Small intestine (tissue), 7 donors: ENCODE results near the gene FAM76B. TPM values are rescaled to one million over a fixed set of nuclear protein-coding genes. Genes with fewer than 3 reads are reported as not detected.
"Not testable (repeated sequence)": the region's sequence is repeated elsewhere in the genome, so short reads cannot be mapped to it uniquely, and the experiment has no call there.

Source experiments
- DNase-seq, 2 donors: peaks; one replicate each; pipeline versions ENCODE4 v3.0.0 to v3.0.0-alpha.2; 2013
- FAIRE-seq: peaks from 2 replicates; lab custom pipeline; 2012; peaks lifted over from hg19 to GRCh38; lab: Jason Lieb, UNC
- H3K27ac ChIP-seq, 3 donors: one replicate each; pipeline ENCODE4 v1.5.1; 2013; ENCODE audit warnings: low read length in 2 of 3, mild to moderate bottlenecking in 2 of 3, control low read depth in 1 of 3, inconsistent platforms in 1 of 3, low read depth in 1 of 3, moderate library complexity in 1 of 3
- H3K27me3 ChIP-seq, 3 donors: one replicate each; pipeline ENCODE4 v1.6.1; 2013; ENCODE audit warnings: low read length in 3 of 3, inconsistent platforms in 1 of 3; ENCODE audit not compliant: control insufficient read depth in 3 of 3, insufficient read depth in 3 of 3
- H3K36me3 ChIP-seq, 3 donors: one replicate each; pipeline ENCODE4 v1.6.1; 2013; ENCODE audit warnings: low read length in 3 of 3, inconsistent platforms in 1 of 3, low read depth in 1 of 3, mild to moderate bottlenecking in 1 of 3, moderate library complexity in 1 of 3; ENCODE audit not compliant: control insufficient read depth in 3 of 3, insufficient read depth in 2 of 3
- H3K4me1 ChIP-seq, 3 donors: one replicate each; pipeline ENCODE4 v1.6.1; 2013; ENCODE audit warnings: low read length in 2 of 3, inconsistent platforms in 1 of 3, low read depth in 1 of 3, mild to moderate bottlenecking in 1 of 3, moderate library complexity in 1 of 3; ENCODE audit not compliant: control insufficient read depth in 3 of 3, insufficient read depth in 2 of 3
- H3K4me3 ChIP-seq, 3 donors: one replicate each; pipeline ENCODE4 v1.5.1; 2013; ENCODE audit warnings: low read length in 3 of 3, control low read depth in 1 of 3, inconsistent platforms in 1 of 3, low read depth in 1 of 3, mild to moderate bottlenecking in 1 of 3, moderate library complexity in 1 of 3
- H3K9me3 ChIP-seq, 2 donors: one replicate each; pipeline ENCODE4 v1.6.1; 2013; ENCODE audit warnings: low read depth in 1 of 2, low read length in 1 of 2; ENCODE audit not compliant: control insufficient read depth in 2 of 2, insufficient read depth in 1 of 2
- WGBS, 3 donors: extraction: QIAGEN DNeasy Blood & Tissue Kit; methylation state at CpG; one replicate each; pipeline ENCODE4 v1.1.7; 2013; 5-methylcytosine and 5-hydroxymethylcytosine counted together
- polyA plus RNA-seq, 4 donors: library from polyadenylated mRNA; stranded (reverse) in 3 of 4; unstranded in 1 of 4; fragments of 200-250 nt in 3 of 4; fragments of 120-200 nt in 1 of 4; gene quantifications; one replicate each; pipeline versions ENCODE4 v1.2.1 to v1.2.3, GENCODE V29; 2013
- donor health status: healthy with polysubstance abuse.
- donor health status: control.
- donor health status: control.
- donor health status: Bipolar disorder and iron deficiency.
- donor health status: healthy.

Gene FAM76B
- polyA plus RNA-seq, 4 donors = 10.3 to 32.4 (median 10.6) TPM

- 83 to 90% (median 89%) methylated on average over 4 of the region's 4 CpGs for WGBS, 3 donors
- H3K27ac ChIP-seq = no peak overlapping the region
- no peak for FAIRE-seq
- H3K27me3 ChIP-seq = no peaks in the 10 kb centered on the region
- no peaks in the 10 kb centered on the region for H3K4me1 ChIP-seq
- H3K36me3 ChIP-seq = peaks cover 3 to 10% (median 5%) of the 10 kb centered on the region in 3 donors
- DNase-seq = no peak
- no peak overlapping the region for H3K4me3 ChIP-seq
- no peaks in the 10 kb centered on the region for H3K9me3 ChIP-seq
Observed at GRCh38 chr11:95827696-95828095, 38.1 kb upstream of the FAM76B start.

- no peak for DNase-seq
- Histone ChIP-seq H3K4me1 (no peaks in the 10 kb centered on the region), H3K36me3 (peaks cover 0 to 18% (median 4%) of the 10 kb centered on the region in 3 donors), H3K4me3 (no peak overlapping the region), H3K27ac (no peak overlapping the region), H3K9me3 (no peaks in the 10 kb centered on the region), H3K27me3 (no peaks in the 10 kb centered on the region)
- WGBS, 3 donors = 45 to 77% (median 68%) methylated on average over 2 of the region's 2 CpGs
- FAIRE-seq = no peak
Observed at GRCh38 chr11:95821640-95822039, 32.1 kb upstream of the FAM76B start.

- Histone ChIP-seq H3K9me3 (no peaks in the 10 kb centered on the region), H3K4me3 (no peak overlapping the region), H3K36me3 (peaks cover 0 to 24% (median 6%) of the 10 kb centered on the region in 3 donors), H3K27me3 (no peaks in the 10 kb centered on the region), H3K4me1 (no peaks in the 10 kb centered on the region), H3K27ac (no peak overlapping the region)
- no peak for DNase-seq
- FAIRE-seq = no peak
- WGBS, 3 donors = 88 to 94% (median 90%) methylated on average over 2 of the region's 2 CpGs
Observed at GRCh38 chr11:95816037-95816436, 26.5 kb upstream of the FAM76B start.

- FAIRE-seq, H3K4me3 ChIP-seq, DNase-seq, H3K9me3 ChIP-seq, H3K4me1 ChIP-seq, H3K27me3 ChIP-seq, H3K27ac ChIP-seq: not testable (repeated sequence)
- 94 to 98% (median 96%) methylated on average over 4 of the region's 4 CpGs for WGBS, 3 donors
- peaks cover 0 to 22% (median 4%) of the 10 kb centered on the region in 3 donors for H3K36me3 ChIP-seq
Observed at GRCh38 chr11:95811052-95811451, 21.5 kb upstream of the FAM76B start.

- not testable (repeated sequence) for H3K27ac ChIP-seq, H3K4me1 ChIP-seq, DNase-seq, FAIRE-seq, H3K9me3 ChIP-seq, H3K27me3 ChIP-seq, H3K4me3 ChIP-seq
- 95 to 98% (median 98%) methylated on average over 6 of the region's 6 CpGs for WGBS, 3 donors
- H3K36me3 ChIP-seq = peaks cover 0 to 17% (median 6%) of the 10 kb centered on the region in 3 donors
Observed at GRCh38 chr11:95806464-95806863, 16.9 kb upstream of the FAM76B start.

GRCh38 chr11:95805869-95806268, 16.3 kb upstream of the FAM76B start:
- DNase-seq (no peak), FAIRE-seq (no peak)
- H3K4me1 ChIP-seq = no peaks in the 10 kb centered on the region
- H3K27me3 ChIP-seq = no peaks in the 10 kb centered on the region
- no peak overlapping the region for H3K27ac ChIP-seq
- peaks cover 0 to 9% of the 10 kb centered on the region in 2 donors for H3K9me3 ChIP-seq
- WGBS, 3 donors = 78 to 86% (median 83%) methylated on average over 2 of the region's 2 CpGs
- H3K36me3 ChIP-seq = peaks cover 0 to 17% (median 6%) of the 10 kb centered on the region in 3 donors
- H3K4me3 ChIP-seq = no peak overlapping the region

- Histone ChIP-seq H3K27ac (no peak overlapping the region), H3K9me3 (peaks cover 0 to 9% of the 10 kb centered on the region in 2 donors), H3K4me3 (no peak overlapping the region), H3K27me3 (no peaks in the 10 kb centered on the region), H3K4me1 (no peaks in the 10 kb centered on the region), H3K36me3 (peaks cover 2 to 22% (median 11%) of the 10 kb centered on the region in 3 donors)
- 95 to 99% (median 98%) methylated on average over 2 of the region's 2 CpGs for WGBS, 3 donors
- no peak for DNase-seq
- no peak for FAIRE-seq
Observed at GRCh38 chr11:95803973-95804372, 14.4 kb upstream of the FAM76B start.

GRCh38 chr11:95802806-95803205, 13.2 kb upstream of the FAM76B start:
- WGBS, 3 donors = 95 to 100% (median 97%) methylated on average over 1 of the region's 1 CpG
- Histone ChIP-seq H3K27me3 (no peaks in the 10 kb centered on the region), H3K27ac (no peak overlapping the region), H3K9me3 (peaks cover 0 to 9% of the 10 kb centered on the region in 2 donors), H3K4me1 (no peaks in the 10 kb centered on the region), H3K4me3 (no peak overlapping the region), H3K36me3 (peaks cover 2 to 22% (median 11%) of the 10 kb centered on the region in 3 donors)
- FAIRE-seq = no peak
- no peak for DNase-seq

- no peak for FAIRE-seq
Observed at GRCh38 chr11:95800438-95800837, 10.9 kb upstream of the FAM76B start.

More at GRCh38 chr11:95800438-95800837, 10.9 kb upstream of the FAM76B start:
- Histone ChIP-seq H3K4me3 (no peak overlapping the region), H3K36me3 (peaks cover 2 to 12% (median 10%) of the 10 kb centered on the region in 3 donors), H3K9me3 (no peaks in the 10 kb centered on the region), H3K27me3 (no peaks in the 10 kb centered on the region), H3K4me1 (peaks cover 0 to 10% (median 1%) of the 10 kb centered on the region in 3 donors), H3K27ac (no peak overlapping the region)
- 93 to 96% (median 95%) methylated on average over 12 of the region's 12 CpGs for WGBS, 3 donors
- no peak for DNase-seq
